Hindlimb muscle (tissue), 1 donor: ENCODE measurements around the gene SWT1. TPM values are rescaled to one million over a fixed set of nuclear protein-coding genes. Genes with fewer than 3 reads are reported as not detected.

Experiments used
- DNase-seq: peaks from one replicate; pipeline ENCODE4 v3.0.0-alpha.2; 2013
- polyA plus RNA-seq: library from polyadenylated mRNA; unstranded; fragments of 120-200 nt; gene quantifications from one replicate; pipeline ENCODE4 v1.2.1, GENCODE V29; 2013; ENCODE audit not compliant: insufficient read length

SWT1 gene
- polyA plus RNA-seq, 1 donor, result 6.1 TPM

GRCh38 chr1:185325413-185325812 lies 168.4 kb downstream of the SWT1 start:
- DNase-seq, result no peak

DNA sequence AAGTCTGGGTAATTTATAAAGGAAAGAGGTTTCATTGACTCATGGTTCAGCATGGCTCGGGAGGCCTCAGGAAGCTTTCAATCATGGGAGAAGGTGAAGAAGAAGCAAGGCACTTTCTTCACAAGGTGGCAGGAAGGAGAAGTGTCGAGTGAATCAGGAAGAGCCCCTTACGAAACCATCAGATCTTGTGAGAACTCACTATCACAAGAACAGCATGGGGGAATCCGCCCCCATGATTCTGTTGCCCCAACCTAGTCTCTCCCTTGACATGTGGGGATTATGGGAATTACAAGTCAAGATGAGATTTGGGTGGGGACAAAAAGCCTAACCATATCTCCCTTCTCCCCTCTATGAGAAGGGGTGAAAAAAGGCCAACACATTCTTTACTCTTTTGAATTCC lies 171.3 kb downstream of the SWT1 start:
- DNase-seq, result no peak

GRCh38 chr1:185334182-185334581 lies 177.2 kb downstream of the SWT1 start:
- DNase-seq, result no peak

- no peak for DNase-seq
These were observed 180.3 kb downstream of the SWT1 start for GRCh38 chr1:185337246-185337645.

- no peak for DNase-seq
These were observed 182.0 kb downstream of the SWT1 start for GRCh38 chr1:185338719-185339622.

DNA sequence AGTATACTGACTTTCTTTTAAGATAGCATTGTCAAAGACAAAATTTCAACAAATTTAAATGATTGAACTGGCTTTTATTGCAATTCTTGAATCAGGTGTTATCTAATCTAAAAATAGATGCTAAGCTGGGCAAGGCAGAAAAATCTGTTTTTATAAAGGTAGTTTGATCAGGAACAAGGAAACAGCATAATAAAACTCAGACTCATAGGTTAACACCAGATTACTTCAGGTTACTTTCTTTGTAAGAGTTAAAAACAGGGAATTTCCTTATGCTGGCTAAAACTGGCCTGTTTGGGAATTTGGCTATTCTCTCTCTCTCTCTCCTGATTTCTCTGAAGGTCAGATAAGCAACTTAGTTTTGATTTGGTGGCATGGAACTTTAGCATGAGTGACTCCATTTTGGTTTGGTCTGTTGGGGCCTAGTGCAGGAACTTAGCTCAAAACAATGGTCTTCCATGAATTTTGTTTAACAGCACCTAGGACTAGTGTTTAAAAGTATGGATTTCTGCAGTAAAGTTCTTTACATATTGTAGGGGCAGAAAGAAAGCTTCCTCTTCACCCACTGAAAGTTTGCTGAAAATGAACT lies 184.3 kb downstream of the SWT1 start:
- DNase-seq, result no peak

Other genes with a start within 250 kb of the SWT1 start
- gene NIBAN1, start 182.7 kb upstream of the SWT1 start, polyA plus RNA-seq, result 39.7 TPM
- 34.5 TPM for gene RNF2, start 111.6 kb upstream of the SWT1 start, polyA plus RNA-seq
- gene TRMT1L, start 214 bp upstream of the SWT1 start, polyA plus RNA-seq, result 16.1 TPM
- gene IVNS1ABP, start 160.1 kb downstream of the SWT1 start, polyA plus RNA-seq, result 59.9 TPM